SKM-1 (cell line): ENCODE measurements around the gene RD3L.
"Not testable (repeated sequence)": the region's sequence is repeated elsewhere in the genome, so short reads cannot be mapped to it uniquely, and the experiment has no call there.

Source experiments
- DNase-seq: peaks from one replicate; lab custom pipeline; 2025; ENCODE audit not compliant: unreplicated experiment; lab: John Stamatoyannopoulos, UW

Gene RD3L

DNA sequence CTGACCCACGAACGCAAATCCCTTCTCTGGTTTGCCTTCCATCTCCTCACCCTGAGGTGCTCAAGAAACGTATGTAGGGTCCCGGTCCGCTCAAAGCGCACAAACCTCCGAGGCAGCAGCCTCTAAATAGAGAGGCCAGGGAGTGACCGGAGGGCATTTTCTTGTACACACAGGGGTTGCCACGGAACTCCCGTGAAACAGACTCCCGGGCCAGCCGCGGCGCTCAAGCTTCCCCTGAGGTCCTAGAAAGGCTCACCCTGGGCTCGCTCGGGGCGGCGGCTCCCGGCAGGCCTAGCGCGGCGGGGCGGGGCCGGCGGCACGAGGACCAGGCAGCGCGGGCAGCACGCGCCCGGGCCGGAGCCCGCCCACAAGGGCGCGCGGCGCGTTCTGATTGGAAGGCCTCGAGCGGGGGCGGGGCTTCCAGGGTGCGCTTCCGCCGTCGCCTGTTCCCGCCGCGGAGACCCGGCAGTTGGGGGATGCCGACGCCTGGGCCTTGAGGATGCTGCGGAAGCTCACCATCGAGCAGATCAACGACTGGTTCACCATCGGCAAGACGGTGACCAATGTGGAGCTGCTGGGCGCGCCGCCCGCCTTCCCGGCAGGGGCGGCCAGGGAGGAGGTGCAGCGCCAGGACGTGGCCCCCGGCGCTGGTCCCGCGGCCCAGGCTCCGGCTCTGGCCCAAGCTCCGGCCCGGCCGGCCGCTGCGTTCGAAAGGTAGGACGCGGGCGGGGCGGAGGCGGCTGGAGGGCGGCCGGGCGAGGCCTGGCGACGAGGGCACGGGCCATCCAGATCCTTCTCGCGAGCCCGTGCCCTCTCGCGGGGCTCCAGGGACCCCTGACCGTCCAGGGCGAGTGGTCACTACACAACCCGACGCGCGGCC is 14.1 kb downstream of the RD3L start, which contains the start of gene TDRD9:
TDRD9 (plus strand) TSS at position 446 of the 880 bp plus-strand sequence; CDS start at position 500, 54 bp downstream.
- DNase-seq = no peak

DNA sequence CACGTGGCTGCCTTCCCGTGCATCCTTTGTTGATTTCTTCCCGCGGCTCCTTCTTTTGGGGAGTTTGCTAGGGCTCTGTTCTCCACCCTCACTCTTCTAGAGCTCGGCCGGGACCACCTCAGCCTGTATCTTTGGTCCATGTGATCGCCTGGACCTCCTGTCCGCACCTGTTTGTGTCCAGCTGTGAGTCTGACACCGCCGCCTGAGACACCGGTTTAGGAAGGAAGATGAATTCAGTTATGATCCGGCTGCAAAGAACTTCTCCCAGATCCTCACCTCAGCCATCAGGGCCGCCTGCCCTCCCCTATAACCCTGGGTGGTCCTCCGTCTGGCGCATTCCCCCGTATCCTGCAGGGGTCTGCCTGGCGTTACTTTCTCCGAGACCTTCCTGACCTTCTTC is 14.8 kb downstream of the RD3L start:
- DNase-seq = no peak

DNA sequence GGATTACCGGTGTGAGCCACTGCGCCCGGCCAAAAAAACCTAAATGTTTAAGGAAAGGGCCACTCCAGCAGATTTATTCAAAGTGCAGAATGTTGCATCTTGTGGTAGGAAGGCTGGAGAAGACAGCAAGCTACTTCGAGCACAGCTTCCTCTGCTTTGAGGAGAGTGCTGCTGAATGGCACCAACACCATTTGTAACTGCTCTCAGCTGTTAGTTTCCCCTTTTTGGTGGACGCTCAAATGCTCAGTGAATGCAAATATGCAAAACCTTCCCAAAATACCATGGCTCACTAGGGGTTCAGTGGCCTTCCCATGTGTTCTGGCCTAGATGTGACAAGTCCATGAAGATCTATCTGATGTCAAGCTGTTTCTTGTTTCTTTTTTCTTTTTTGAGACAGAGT is 17.0 kb downstream of the RD3L start:
- no peak for DNase-seq

DNA sequence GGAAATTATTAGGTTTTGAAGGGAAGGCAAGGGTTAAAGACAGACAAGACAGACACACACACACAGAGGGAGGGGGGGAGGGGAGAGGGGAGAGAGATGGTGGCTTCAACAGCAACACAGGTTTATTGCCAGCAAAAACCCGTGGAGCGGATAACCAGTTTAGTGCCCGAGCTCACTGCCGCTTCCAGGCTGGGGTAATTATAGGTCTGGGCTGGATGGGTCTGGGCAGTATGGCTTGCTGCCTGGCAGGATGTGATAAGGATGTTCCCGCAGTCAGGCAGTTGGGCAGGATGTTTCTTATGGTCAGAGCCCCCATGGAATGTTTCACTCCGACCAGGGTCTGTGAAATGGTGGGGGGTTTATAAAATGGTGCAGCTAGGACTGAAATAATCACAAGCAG is 18.5 kb downstream of the RD3L start:
- DNase-seq = no peak

DNA sequence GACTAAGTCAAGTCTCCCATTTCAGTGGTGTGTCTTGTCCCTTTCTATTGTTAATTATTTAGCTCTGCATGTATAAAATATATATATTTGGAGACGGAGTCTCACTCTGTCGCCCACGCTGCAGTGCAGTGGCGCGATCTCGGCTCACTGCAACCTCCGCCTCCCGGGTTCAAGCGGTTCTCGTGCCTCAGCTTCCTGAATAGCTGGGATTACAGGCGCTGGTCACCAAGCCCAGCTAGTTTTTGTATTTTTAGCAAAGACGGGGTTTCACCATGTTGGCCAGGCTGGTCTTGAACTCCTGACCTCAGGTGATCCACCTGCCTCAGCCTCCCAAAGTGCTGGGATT is 20.5 kb downstream of the RD3L start:
- not testable (repeated sequence) for DNase-seq

DNA sequence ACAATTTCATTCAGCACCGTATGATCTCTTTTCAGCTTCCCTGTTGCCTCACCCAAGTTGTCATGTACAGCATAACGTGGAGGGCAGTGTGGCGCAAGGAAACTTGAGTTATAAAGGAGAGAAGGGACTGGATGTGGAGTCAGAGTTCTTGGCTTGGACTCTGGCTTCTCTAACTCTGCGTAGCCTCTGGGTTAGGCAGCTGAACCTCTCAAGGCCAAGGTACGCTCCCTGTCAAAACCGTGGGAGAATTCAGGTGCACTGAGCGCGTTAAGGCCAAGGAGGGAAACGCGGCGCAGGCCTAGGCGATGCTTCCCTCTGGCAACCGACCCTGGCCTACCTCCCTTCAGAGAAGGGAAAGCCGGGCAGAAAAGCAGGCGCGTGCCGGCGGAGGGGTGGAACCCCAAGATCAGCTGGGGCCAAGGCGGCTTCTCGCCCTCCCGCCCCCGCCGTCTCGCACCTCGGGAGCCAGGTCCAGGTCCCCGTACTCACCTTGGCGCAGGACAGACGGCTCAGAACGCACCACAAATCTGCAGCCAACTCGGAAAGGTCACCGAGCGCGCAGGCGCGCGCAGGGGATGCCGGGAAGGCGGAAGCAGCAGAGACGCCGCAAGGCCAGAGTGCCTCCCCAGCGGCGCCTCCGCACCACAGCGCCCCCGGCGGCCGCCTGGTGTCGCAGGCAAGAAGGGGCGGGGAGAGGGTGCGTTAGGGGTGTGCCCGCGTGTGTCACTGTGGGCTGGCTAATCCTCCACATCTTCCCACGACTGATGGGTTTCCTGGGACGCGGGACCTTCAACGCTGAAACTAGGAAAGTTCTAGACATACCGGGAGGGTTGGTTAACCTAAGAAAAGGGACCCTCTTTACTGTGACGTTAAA is 21.1 kb downstream of the RD3L start:
- DNase-seq = peak; percentile 47

DNA sequence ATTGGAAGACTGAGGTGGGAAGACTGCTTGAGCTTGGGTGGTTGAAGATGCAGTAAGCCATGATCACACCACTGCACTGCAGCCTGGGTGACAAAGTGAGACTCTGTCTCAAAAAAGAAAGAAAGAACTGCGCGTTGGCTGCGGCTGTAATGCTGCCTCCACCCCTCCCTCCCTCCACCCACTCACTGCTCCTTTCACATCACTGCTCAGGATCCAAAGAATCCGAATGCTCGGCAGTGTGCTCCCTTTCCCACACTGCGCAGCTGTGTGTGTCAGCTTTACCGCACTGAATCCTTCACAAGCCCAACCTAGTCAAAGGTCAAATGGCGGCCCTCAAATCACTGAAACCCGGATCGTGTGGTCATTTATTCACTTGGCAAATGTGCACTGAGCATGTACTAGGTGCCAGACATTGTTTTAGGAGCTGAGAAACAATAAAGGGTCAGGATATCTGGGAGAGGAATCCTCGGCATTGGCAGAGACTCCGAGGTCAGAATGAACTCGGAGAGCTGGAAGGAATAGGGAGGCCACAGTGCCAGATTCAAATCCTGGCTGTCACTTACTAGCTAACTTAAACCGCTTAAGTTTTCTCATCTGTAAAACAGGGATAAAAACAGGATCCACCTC is 25.6 kb downstream of the RD3L start:
- DNase-seq = no peak

DNA sequence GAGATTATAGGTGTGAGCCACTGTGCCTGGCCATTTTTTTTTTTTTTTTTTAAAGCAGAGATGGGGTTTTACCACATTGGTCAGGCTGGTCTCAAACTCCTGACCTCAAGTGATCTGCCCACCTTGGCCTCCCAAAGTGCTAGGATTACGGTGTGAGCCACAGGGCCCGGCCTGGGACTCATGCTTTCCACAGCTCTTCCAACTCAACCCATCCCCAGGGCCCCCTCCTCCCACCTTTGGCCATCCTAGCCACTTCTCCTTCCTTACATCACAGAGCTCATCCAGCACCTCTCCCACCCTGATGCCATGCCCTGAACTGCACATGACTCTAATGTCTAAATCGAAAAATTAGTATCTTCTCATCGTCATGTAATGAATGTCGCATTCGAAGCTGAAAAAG is 26.7 kb downstream of the RD3L start:
- DNase-seq = no peak

DNA sequence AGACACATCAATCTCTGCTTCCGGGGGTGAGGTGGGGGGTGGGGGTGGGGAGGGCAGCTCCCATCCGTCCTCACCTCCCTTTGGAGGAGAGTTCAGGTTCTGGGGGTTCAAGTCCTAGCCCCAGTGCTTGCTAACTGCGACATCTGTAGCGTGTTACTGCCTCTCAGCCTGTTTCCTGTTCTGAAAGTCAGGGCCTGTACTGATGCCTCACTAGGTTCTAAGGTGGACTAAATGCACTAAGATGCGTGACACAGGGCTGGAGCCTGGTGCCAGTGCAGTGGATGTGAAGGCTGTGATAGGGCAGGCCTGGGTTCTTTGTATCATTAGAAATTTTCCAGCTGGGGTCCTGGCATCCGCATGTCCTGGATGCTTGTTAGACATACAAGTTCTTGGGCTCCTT is 31.3 kb downstream of the RD3L start:
- no peak for DNase-seq

DNA sequence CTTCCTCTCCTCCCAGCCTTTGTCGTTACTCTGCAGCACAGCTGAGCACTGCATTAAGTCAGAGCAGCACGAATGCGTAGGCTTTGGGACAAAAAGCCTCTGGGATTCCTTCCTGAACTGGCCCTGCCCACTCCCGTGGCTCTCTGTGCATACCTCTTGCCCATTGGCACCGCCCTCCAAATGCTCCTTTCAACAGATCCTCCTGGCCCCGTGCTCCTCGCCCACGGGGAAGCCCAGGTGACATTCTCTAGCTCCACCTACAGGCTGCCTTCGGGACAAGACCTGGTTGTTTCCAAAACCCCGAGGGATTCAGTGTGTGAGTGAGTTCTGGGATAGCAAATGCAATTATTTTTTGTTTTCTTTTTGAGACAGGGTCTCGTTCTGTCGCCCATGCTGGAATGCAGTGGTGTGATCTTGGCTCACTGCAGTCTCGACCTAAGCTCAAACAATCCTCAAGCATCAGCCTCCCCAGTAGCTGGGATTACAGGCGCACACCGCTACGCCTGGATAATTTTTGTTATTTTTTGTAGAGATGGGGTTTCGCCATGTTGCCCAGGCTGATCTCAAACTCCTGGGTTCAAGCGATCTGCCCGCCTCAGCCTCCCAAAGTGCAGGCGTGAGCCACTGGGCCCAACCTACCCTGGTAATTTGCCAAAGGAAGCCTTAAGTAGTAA is 31.9 kb downstream of the RD3L start:
- no peak for DNase-seq

DNA sequence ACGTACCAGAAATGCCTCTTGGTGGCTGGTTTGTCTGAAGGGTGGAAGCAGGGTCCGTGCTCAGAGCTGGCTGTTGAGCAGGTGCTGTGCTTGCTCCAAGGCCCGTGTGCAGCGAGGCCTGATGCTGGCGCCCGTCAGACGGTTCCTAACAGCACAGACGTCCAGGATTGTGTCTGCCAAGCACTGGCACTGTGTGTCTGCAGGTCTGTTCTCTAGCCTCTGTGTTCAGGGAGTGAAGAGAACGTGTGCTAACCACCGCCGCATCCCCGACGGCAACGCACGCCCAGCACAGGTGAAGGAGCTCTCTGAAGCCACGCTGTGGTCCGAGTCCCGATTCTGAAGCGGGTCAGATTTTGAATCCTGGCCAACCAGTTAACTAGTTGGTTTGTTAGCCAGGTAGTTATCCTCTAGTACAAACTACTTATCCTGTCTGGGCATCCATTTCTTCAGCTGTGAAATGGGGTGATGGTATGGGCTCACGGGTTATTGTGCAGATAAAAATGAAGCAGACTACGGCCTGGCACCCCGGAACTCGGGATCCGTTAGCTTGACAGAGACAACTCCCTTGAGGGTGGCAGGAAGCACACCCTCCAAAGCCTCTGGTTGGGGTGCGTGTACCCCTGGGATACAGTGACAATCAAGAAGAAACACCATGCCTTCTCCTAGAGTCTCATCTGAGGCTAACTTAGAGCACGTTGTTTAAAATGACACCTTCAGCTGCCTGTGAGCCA is 32.6 kb downstream of the RD3L start:
- DNase-seq = no peak

DNA sequence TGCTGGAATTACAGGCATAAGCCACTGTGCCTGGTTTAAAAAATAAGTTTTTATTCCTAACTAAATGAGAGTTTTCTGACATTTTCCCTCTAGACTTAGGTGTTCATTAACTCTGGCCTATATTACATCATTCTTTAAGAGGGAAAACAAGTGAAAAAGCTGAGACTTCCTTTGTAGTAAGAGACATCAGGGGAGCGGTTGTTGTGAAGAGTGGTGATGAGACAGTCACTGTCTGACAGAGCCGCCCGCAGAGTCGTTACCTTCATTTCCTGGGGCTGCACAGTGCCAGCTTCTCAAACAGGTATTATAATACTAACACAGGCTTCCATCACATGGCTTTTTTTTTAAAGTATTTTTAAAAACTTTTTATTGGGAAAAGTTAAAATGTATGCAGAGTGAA is 33.7 kb downstream of the RD3L start:
- DNase-seq = no peak

DNA sequence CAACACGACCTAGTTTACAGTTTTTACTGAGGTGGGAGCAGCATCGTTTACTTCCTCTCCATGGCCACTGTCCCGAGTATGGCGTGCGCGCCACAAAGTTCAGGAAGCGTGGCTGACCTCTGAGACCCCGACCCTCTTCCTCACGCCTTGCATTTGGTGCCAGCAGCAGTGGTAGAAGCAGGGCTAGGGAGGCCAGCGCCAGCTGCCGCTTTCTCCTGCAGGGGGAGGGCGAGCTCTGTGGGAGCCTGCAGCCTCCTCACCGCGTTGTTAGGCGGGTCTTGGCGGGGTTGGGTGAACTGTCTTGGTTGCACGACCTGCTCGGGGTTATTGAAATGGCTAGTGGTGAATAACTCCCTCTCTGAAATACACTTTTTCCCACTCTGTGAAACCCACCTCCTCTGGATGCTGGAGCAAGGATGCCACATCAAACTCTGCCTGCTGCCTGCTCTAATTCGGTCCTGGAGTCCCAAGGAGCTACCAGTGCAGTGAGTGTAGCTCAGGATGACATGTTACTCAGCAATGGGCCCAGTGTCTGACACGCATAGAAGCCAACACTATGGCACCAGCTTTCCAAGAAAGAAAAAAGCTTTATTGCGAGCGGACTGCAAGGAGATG is 36.4 kb downstream of the RD3L start:
- no peak for DNase-seq

DNA sequence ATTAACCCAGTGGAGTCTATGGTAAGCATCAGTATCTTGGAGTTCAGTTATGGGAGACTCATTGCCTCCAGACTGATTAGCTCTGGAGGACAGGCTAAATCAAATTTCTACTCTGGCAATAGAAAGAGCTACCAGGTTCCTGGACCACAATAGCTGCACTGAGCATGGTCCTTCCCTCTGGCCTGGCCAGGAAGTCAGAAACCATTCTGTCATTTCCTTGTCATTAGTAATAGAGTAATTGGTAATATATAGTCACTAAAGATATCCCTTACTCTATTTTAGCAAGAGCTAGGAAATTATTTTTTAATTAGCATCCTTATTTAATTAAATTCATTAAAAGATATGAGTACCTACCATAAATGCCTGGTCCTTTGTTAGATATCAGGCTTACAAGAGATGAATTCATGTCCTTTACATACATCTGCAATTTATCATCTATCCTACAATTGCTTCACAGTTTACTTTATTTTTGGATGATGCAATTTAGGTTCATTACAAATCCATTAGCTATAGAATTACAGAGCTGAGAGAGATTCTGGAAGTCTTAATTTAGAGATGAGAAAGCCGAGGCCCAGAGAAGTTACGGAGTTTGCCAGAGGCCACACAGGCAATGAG is 37.7 kb downstream of the RD3L start:
- no peak for DNase-seq

DNA sequence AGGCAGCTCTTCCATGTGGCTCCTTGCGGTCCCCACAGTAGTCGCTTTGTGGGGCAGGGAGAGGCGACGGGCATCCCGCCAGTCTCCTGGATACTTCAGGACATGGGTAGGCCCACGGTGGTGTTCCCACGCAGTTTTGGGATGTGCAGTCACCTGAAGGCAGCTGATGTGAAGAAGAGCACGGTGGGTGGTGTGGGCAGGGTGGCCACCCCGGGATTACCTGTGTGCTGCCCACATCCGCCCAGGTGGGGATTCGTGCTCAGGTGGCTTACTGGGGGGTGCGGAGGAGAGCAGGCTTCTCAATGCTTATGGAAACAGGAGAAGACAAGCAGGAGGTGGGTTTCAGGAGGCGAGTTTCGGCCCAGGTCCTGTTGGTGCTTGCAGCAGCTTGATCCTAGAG is 42.5 kb downstream of the RD3L start:
- no peak for DNase-seq

DNA sequence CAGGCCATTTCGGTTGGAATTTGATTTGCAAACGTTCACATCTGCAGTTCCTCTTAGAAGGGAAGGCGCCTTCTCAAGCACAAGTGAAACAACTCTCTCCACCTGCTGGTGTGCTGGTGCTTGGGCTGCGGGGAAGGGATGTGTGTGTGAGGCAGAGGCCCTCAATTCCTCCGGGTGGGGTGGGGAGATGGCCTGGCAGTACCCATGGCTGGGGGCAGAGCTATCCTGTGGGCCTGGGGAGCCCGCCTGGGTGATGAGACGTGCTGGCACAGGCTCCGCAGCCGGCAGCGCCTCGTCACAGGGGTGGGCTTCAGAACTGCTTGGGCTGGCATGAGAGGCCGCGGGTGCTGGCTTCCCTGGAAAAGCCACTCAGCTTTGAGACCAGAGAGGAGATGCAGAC is 43.0 kb downstream of the RD3L start:
- DNase-seq = no peak

DNA sequence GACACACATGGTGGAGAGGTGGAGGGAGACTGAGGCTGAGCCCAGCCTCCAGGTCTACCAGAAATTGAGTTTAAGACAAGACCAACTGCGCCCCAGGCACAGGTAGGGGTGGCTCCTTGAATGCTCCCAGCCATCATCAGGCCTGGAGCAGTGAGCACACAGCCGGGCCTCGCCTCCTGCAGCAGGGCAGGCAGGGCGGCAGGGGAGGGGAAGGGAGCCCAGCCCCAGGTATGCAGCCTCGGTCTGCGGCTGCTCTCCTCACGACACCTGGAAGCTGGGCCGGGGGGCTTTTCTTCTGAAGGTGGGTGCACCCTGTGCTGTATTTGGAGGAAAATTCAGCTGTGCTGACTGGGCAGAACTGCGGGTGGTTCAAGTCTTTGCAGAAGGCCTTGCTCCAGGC is 43.6 kb downstream of the RD3L start:
- no peak for DNase-seq

DNA sequence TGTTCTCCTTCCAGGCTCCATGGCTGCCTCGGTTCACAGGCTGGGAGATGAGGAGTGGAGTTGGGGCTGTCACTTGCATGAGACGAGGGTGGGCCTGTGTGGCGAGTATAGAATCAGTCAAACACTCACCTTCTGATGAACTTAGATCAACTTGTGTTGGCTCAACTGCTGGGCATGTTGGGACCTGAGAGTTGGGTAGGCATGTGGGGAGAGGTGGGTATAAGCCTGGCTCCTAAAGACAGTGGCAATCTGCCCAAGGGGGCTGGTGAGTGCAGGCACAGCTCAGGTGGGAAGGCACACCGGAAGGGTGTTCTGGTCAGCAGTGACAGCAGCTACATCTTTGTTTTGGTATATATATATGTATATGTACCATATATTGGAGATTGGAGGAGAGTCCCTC is 44.1 kb downstream of the RD3L start:
- no peak for DNase-seq

DNA sequence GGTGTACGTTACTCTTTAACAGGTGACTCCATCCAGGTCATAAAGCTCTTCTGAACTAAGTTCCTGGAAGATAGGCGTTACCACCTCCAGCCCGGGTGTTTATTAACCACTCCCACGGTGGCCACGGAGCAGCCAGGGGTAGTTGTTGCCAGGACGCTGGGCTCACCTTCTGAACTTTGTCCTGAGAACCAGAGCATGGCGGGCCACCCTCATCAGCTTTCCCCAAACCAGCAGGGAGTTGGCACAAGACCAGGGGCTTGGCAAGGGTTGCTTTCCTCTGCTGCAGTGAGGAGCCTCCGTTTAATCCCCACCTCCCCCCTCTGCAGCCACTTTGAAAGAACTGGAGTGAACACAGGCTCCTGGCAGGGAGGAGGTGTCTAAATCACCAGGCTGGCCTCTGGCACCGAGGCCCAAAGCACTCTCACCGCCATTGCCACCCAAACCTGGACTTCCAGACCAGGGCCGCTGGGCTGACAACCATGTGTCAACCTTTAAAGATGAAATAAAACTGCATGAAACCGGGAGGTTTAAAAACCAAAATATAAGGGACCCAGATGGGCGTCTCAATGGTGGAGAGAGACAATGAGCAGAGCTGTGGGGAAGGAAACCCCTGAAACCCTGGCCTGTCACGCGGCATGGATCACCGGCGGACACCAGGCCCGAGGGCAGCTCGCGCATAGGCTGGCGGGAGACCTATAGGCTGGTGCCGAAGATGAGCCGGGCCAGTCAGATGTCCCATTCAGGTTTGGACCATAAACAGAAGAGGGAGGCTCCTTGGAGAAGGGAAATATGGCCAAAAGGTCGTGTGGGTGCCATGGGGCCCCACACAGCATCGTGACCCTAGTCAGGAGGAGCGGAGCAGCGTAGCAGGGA is 45.0 kb downstream of the RD3L start:
- DNase-seq = no peak
